Left hindlimb (tissue), 1 donor: ENCODE data around the gene COL28A1.

Experiments
- DNase-seq: peaks from one replicate; pipeline ENCODE4 v3.0.0-alpha.2; 2018

Gene COL28A1

GRCh38 chr7:7323921-7324320 is 211.8 kb downstream of the COL28A1 start:
- no peak for DNase-seq

GRCh38 chr7:7323352-7323751 is 212.3 kb downstream of the COL28A1 start:
- no peak for DNase-seq

GRCh38 chr7:7321681-7322080 is 214.0 kb downstream of the COL28A1 start:
- no peak for DNase-seq

- no peak for DNase-seq
These were observed 217.1 kb downstream of the COL28A1 start for GRCh38 chr7:7318601-7319000.

- no peak for DNase-seq
These were observed 217.8 kb downstream of the COL28A1 start for GRCh38 chr7:7317850-7318249.

- no peak for DNase-seq
These were observed 219.8 kb downstream of the COL28A1 start for GRCh38 chr7:7315851-7316250.

GRCh38 chr7:7312323-7312722 is 223.3 kb downstream of the COL28A1 start:
- no peak for DNase-seq

- DNase-seq: no peak
These were observed 224.7 kb downstream of the COL28A1 start for GRCh38 chr7:7311001-7311400.

GRCh38 chr7:7309203-7309602 is 226.5 kb downstream of the COL28A1 start:
- no peak for DNase-seq
